Panc1 (cell line): ENCODE results near the gene PIGBOS1. TPM values are rescaled to one million over a fixed set of nuclear protein-coding genes. Genes with fewer than 3 reads are reported as not detected.
A peak's percentile ranks its signal among the peaks of the same experiment; 100 is the strongest.

ENCODE experiments used
- ATAC-seq: fragments of 200-7000 bp; cut with Tn5 transposase; 2 replicates; pipeline ENCODE4 v1.9.1; 2020; ENCODE audit warnings: mild to moderate bottlenecking, moderate library complexity
- BruUV-seq: library from RNA; stranded (reverse); fragments of 400-500 nt; replicated peaks from 2 replicates; lab custom pipeline; 2021; lab: Mats Ljungman, UMichigan
- CTCF ChIA-PET: fragments of 300-600 bp; sonication (Branson Sonifier 250); formaldehyde crosslinking; loops from one replicate; lab custom pipeline; 2022; ENCODE audit warnings: antibody characterized with exemption; lab: Charles Lee
- POLR2A ChIA-PET: fragments of 300-600 bp; sonication (Branson Sonifier 250); formaldehyde crosslinking; loops from one replicate; lab custom pipeline; 2022; ENCODE audit warnings: antibody characterized with exemption; lab: Charles Lee
- DNase-seq: peaks from one replicate; pipeline ENCODE4 v3.0.0-alpha.2; 2010; ENCODE audit warnings: low read depth, low spot score
- H3K27ac ChIP-seq: 2 replicates; pipeline ENCODE4 v1.5.1; 2011; ENCODE audit warnings: mild to moderate bottlenecking, low read length, inconsistent platforms
- H3K27me3 ChIP-seq: fragments of 200-500 bp; sonication (Bioruptor generic); 2 replicates; pipeline ENCODE4 v1.6.0; 2014; ENCODE audit warnings: low read length, inconsistent platforms; ENCODE audit not compliant: control insufficient read depth, insufficient read depth
- H3K36me3 ChIP-seq: fragments of 200-500 bp; sonication (Bioruptor generic); 2 replicates; pipeline ENCODE4 v1.5.1; 2014; ENCODE audit warnings: inconsistent platforms, mild to moderate bottlenecking, low read length, moderate library complexity; ENCODE audit not compliant: control insufficient read depth, insufficient read depth
- H3K4me1 ChIP-seq: 2 replicates; pipeline ENCODE4 v1.5.1; 2011; ENCODE audit warnings: inconsistent platforms, mild to moderate bottlenecking, low read length, moderate library complexity; ENCODE audit not compliant: control insufficient read depth, insufficient read depth
- H3K4me3 ChIP-seq, 2 experiments: 2 replicates each; pipeline ENCODE4 v1.5.1; 2011 to 2012; ENCODE audit warnings: low read depth in 2 of 2, low read length in 2 of 2, mild to moderate bottlenecking in 2 of 2, inconsistent platforms in 1 of 2, moderate library complexity in 1 of 2
- H3K9me3 ChIP-seq: fragments of 200-500 bp; sonication (Bioruptor generic); 2 replicates; pipeline ENCODE4 v1.5.1; 2014; ENCODE audit warnings: low read depth, mild to moderate bottlenecking, inconsistent platforms, low read length, moderate library complexity; ENCODE audit not compliant: control insufficient read depth, insufficient read depth
- POLR2AphosphoS5 ChIP-seq: IDR thresholded peaks from 2 replicates; pipeline ENCODE4 v1.6.1; 2012; ENCODE audit warnings: mild to moderate bottlenecking, low read depth, low read length, moderate library complexity
- SIN3A ChIP-seq: IDR thresholded peaks from 2 replicates; pipeline ENCODE4 v1.6.1; 2012; ENCODE audit warnings: low read depth, mild to moderate bottlenecking, low read length, moderate library complexity, borderline replicate concordance; ENCODE audit not compliant: insufficient read depth
- TCF7L2 ChIP-seq: IDR thresholded peaks from 2 replicates; pipeline ENCODE4 v1.6.1; 2011; ENCODE audit warnings: mild to moderate bottlenecking, low read depth, low read length, inconsistent platforms
- in situ Hi-C: cut with HindIII; loops from 2 replicates; pipeline ENCODE4 v1.10.0; 2016; ENCODE audit warnings: low sequenced_read_pairs, low pct_unique_long_range_greater_than_20kb
- intact Hi-C: fragments of 100-400 bp; cut with micrococcal nuclease; formaldehyde crosslinking; loops from one replicate; pipeline ENCODE4 v1.10.0; 2022; ENCODE audit not compliant: unreplicated experiment
- total RNA-seq: library from RNA; stranded (reverse); gene quantifications from one replicate; pipeline ENCODE4 v1.2.1, GENCODE V29; 2021; ENCODE audit not compliant: unreplicated experiment
- TF ChIP-seq, protein P1 (sequence below): fragments of 450-650 bp; IDR thresholded peaks from 2 replicates; pipeline ENCODE4 v1.5.1; 2017; ENCODE audit warnings: mild to moderate bottlenecking
- TF ChIP-seq, protein P2 (sequence below), 2 experiments: IDR thresholded peaks; 2 replicates each; pipeline ENCODE4 v1.6.1; 2011 to 2012; ENCODE audit warnings: low read depth in 2 of 2, control low read depth in 1 of 2, low read length in 1 of 2, mild to moderate bottlenecking in 1 of 2, moderate library complexity in 1 of 2; ENCODE audit not compliant: insufficient read depth in 1 of 2

The PIGBOS1 gene
- total RNA-seq, 1 experiment from 2014 or later: 13.4 TPM

DNA sequence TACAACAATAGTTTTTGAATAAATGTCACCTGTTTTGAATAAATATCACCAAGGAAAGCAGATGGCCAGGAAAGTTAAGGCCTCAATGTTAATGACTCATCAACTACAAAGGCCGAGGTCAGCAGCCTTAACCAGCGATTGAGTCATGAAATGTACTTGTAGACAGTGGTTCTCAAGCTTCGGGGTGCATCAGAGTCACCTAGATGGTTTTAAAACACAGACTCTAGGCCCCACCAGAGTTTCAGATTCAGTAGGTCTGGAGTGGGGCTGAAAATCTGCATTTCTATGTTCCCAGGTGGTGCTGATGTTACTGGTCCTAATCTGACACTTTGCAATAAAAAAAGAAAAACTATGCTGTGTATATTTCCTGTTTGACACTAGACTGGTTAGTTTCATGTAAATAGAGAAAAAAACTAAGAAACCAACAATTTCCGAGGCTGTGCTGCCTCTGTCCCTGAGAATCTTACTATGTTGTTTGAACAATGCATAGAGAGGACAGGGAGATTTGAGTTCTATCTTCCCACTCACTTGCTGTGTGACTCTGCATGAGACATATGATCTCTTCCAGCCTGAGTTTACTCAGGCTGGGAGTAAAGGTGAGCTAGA, 39.1 kb downstream of the PIGBOS1 start:
- Histone ChIP-seq H3K4me1 (no peaks in the 10 kb centered on the region), H3K4me3 (no peak overlapping the region), H3K36me3 (no peaks in the 10 kb centered on the region), H3K9me3 (no peaks in the 10 kb centered on the region), H3K27ac (no peak overlapping the region), H3K27me3 (no peaks in the 10 kb centered on the region)
- no TSS peak for BruUV-seq
- no peak for TF ChIP-seq SIN3A
- TF ChIP-seq TCF7L2: no peak
- TF ChIP-seq, protein P1, sequence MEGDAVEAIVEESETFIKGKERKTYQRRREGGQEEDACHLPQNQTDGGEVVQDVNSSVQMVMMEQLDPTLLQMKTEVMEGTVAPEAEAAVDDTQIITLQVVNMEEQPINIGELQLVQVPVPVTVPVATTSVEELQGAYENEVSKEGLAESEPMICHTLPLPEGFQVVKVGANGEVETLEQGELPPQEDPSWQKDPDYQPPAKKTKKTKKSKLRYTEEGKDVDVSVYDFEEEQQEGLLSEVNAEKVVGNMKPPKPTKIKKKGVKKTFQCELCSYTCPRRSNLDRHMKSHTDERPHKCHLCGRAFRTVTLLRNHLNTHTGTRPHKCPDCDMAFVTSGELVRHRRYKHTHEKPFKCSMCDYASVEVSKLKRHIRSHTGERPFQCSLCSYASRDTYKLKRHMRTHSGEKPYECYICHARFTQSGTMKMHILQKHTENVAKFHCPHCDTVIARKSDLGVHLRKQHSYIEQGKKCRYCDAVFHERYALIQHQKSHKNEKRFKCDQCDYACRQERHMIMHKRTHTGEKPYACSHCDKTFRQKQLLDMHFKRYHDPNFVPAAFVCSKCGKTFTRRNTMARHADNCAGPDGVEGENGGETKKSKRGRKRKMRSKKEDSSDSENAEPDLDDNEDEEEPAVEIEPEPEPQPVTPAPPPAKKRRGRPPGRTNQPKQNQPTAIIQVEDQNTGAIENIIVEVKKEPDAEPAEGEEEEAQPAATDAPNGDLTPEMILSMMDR: no peak
- no peak for TF ChIP-seq POLR2AphosphoS5
- TF ChIP-seq, protein P2, sequence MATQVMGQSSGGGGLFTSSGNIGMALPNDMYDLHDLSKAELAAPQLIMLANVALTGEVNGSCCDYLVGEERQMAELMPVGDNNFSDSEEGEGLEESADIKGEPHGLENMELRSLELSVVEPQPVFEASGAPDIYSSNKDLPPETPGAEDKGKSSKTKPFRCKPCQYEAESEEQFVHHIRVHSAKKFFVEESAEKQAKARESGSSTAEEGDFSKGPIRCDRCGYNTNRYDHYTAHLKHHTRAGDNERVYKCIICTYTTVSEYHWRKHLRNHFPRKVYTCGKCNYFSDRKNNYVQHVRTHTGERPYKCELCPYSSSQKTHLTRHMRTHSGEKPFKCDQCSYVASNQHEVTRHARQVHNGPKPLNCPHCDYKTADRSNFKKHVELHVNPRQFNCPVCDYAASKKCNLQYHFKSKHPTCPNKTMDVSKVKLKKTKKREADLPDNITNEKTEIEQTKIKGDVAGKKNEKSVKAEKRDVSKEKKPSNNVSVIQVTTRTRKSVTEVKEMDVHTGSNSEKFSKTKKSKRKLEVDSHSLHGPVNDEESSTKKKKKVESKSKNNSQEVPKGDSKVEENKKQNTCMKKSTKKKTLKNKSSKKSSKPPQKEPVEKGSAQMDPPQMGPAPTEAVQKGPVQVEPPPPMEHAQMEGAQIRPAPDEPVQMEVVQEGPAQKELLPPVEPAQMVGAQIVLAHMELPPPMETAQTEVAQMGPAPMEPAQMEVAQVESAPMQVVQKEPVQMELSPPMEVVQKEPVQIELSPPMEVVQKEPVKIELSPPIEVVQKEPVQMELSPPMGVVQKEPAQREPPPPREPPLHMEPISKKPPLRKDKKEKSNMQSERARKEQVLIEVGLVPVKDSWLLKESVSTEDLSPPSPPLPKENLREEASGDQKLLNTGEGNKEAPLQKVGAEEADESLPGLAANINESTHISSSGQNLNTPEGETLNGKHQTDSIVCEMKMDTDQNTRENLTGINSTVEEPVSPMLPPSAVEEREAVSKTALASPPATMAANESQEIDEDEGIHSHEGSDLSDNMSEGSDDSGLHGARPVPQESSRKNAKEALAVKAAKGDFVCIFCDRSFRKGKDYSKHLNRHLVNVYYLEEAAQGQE (IDR thresholded peaks at IDR 0.05; ENCODE audit: insufficient read depth in 1 of 2, low read depth in 2 of 2, low read length in 1 of 2): no peak
- intact Hi-C loops: no loop called here
- in situ Hi-C loops: no loop called here
- CTCF ChIA-PET: no interaction called here
- no peak for DNase-seq
- POLR2A ChIA-PET: no interaction called here
- ATAC-seq: peak; percentile 53; the same call in 1 of the 2 replicates

GRCh38 chr15:55279100-55279745, 39.7 kb downstream of the PIGBOS1 start:
- CTCF ChIA-PET: no interaction called here
- BruUV-seq: no TSS peak
- no peaks in the 10 kb centered on the region for H3K9me3 ChIP-seq
- ATAC-seq: no peak
- in situ Hi-C loops: no loop called here
- POLR2A ChIA-PET: no interaction called here
- TF ChIP-seq, protein P2 (IDR thresholded peaks at IDR 0.05; ENCODE audit: insufficient read depth in 1 of 2, low read depth in 2 of 2, low read length in 1 of 2): no peak
- TF ChIP-seq TCF7L2: no peak
- no peak for TF ChIP-seq POLR2AphosphoS5
- TF ChIP-seq, protein P1: no peak
- no peak for TF ChIP-seq SIN3A
- no peaks in the 10 kb centered on the region for H3K4me1 ChIP-seq
- no peak overlapping the region for H3K27ac ChIP-seq
- H3K36me3 ChIP-seq: no peaks in the 10 kb centered on the region
- H3K4me3 ChIP-seq: no peak overlapping the region
- H3K27me3 ChIP-seq: no peaks in the 10 kb centered on the region
- intact Hi-C loops: no loop called here
- DNase-seq: no peak
